NAMALWA (cell line): ENCODE measurements around the gene TTC17.
"Not testable (repeated sequence)": the region's sequence is repeated elsewhere in the genome, so short reads cannot be mapped to it uniquely, and the experiment has no call there.

Experiments used
- DNase-seq: peaks from one replicate; pipeline ENCODE4 v3.0.0-alpha.2; 2015; ENCODE audit warnings: low spot score

Gene TTC17

DNA sequence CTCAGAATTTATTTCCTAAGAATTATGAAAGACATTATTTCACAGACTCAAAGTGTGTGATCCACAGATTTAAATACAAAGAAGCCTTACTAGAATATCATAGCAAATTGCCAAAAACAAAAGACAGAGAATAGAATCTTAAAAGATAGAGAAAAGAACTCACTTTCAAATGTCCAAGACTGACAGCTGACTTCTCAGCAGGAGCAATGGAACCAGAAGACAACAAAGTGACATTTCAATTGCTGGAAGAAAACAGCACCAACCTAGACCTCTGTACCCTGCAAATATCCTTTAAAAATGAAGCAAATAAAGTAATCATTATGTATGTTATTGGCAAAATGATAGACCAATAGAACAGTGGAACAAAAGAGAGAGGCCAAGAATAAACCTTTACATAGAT lies 109.2 kb downstream of the TTC17 start:
- no peak for DNase-seq

- not testable (repeated sequence) for DNase-seq
Measured at GRCh38 chr11:43477491-43477890, 118.8 kb downstream of the TTC17 start.

DNA sequence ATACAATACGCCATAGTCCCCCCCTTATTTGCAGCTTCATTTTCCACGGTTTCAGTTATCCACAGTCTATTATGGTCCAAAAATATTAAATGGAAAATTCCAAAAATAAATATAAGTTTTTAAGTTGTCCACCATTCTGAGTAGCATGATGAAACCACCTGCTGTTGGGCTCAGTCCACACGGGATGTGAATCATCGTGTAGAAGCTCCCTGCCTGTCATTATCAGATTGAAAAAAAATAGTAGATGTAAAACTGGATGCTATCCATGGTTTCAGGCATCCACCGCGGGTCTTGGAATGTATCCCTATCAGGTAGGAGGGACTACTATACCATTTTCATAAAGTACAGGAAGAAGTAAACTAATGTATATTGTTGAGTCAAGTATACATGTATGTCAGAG lies 127.4 kb downstream of the TTC17 start:
- no peak for DNase-seq

DNA sequence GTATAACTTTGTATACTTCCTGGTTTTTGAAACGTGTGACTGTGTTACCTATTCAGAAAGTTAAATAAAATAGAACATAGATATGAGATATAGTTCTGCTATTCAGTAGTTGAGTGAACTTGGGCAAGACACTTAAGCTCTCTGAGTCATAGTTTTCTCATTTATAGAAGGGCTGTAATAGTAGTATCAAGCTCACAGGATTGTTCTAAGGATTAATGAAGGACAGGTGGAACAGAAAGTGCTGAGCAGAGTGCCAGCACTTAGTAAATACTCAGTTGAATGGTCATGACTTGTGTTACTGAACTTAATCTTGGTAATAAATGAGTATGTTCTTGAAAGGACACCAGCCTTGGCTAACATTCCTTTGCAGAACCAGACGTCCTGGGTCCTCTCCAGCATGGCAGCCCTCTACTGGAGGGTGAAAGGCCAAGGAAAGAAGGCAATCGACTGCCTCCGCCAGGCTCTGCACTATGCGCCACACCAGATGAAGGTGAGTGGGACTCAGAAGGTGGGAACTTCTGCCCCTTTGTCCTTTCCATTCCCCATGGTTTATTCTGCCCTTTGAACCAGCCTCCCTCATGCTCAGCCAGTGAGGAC lies 131.2 kb downstream of the TTC17 start:
- no peak for DNase-seq

GRCh38 chr11:43492701-43493100 lies 134.0 kb downstream of the TTC17 start:
- DNase-seq: no peak

- no peak for DNase-seq
Measured at GRCh38 chr11:43493431-43493830, 134.7 kb downstream of the TTC17 start.

DNA sequence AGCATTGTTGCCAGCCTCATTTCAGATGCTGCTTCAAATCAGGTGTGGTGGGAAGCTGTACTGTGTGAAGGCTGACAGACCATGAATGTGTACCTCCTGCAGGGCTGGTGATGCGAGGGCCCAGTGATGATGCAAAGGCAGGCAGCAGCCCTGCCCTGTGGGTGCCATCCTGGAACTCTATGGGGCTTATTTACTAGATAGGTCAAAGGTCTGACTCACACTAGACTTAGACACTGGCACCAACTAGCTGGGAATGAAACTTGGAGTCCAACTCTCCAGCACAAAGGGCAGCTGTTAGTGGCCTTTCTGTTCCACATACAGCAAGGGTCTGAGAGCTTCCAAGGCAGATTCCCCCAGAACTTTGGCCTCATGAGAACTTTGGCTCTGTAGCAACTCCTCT lies 138.4 kb downstream of the TTC17 start:
- DNase-seq: no peak

- no peak for DNase-seq
Measured at GRCh38 chr11:43498561-43498960, 139.8 kb downstream of the TTC17 start.

DNA sequence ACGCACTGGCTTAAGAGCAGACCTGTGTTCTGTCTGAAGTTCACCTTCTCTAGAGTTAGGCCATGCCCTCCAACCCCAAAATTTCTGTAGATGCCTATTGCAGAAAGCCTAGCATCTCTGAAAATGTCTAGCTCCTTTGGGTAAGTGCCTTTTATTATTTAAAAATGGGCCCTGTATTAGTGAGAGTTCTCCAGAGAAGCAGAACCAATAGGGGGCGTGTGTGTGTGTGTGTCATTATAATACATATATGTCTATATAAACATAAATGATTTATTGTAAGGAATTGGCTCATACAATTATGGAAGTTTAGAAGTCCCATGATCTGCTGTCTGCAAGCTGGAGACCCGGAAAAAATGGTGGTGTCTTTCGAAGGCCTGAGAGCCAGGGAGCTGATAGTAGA lies 144.7 kb downstream of the TTC17 start:
- DNase-seq: peak; percentile 29

- peak; percentile 11 for DNase-seq
Measured at GRCh38 chr11:43504316-43504950, 145.7 kb downstream of the TTC17 start.

- no peak for DNase-seq
Measured at GRCh38 chr11:43505171-43505570, 146.5 kb downstream of the TTC17 start.

DNA sequence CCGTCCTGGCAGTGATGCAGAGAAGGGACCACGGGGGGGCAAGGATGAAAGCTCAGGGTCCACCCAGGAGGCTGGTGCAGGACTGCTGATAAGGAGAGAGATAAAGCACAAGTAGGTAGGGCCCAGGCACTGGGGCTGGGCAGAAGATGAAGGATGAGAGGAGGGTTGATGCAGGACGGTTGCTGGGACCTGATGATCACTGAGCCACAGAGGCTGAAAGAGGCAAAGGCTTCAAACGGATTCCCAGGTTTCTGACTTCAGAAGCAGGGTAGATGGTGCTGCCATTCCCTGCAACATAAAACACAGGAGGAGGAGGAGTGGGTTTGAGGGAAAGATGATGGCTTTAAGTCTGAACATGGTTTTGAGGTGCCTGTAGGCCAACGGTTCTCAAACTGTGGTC lies 148.5 kb downstream of the TTC17 start:
- no peak for DNase-seq

DNA sequence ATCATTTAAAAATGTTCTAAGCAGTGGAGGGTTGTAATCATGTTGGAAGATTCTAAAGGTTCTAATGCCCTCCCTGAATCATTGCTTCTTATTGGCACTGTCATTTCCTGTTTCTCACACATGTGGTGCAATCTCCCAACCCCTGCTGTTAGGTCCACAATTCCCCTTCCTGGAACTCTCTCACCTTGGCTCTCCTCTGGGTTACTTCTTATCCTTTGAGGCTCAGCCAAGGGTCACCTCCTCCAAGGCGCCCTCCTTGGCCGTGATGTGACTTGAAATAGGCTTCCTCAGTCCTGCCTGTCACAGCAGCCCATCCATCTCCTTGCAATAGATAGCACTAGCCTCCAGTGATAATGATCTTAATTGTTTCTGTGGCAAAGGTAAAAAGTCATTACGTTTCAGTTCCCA lies 149.8 kb downstream of the TTC17 start:
- no peak for DNase-seq

DNA sequence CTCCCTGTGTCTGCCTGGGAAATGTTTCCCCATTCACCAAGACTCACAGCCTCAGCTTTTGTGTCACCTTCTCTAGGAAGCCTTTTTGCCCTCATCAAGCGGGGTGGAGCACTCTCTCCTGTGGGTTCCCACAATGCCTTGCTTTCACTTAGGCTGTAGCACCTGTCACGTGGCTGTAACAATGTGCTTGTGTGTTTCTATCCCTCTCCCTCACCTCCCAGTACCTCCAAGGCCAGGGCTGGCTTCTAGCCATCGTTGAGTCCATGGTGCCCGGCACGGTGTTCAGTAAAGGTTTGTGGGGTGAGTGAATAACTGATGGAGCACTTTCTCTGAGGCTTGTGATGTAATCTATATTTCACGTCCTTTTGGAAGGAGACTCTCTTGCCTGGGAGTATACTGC lies 153.2 kb downstream of the TTC17 start:
- no peak for DNase-seq

DNA sequence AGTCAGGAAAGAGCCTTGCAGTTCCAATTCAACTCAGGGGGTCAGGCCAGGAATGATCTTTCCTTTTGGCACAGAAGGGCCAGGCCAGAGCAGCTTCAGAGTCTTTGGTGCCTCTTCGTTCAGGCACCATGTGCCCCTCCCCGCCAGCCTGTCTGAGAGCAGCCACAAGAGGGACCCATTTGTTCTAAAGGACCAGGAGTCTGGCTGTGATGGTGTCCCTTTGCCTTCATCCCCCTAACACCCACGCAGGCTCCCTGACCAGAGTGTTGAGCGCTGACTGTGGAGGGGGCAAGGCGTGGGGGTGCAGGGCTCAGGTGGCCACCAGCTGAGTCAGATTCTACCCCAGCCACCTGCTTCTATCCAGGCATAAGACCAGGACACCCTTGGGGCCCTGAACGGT lies 156.4 kb downstream of the TTC17 start:
- peak; percentile 24 for DNase-seq

DNA sequence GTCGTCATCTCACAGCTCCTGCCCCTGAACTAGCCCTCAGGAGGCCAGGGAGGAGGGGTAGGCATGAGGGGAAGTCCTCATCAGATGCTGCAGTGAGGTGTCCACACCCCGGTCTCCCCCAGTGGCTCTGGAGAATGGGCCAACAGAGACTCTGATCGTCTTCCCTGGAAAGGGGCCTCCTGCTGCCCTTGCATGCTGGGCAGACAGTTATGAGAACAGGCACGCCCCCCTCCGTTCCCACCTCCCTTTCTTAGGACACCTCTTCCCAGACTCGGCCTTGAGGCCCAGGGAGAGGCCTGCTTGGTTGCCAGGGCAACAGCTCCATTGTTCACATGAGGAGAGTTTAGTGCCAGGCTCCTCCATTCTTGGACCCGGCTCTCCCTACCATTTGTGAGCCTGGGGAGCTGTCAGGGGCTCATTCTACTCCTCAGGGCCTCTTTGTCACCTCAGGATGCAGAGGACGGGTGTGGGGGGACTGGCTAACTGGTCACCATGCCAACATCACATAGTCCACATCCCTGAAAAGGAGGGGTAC lies 157.7 kb downstream of the TTC17 start:
- no peak for DNase-seq

DNA sequence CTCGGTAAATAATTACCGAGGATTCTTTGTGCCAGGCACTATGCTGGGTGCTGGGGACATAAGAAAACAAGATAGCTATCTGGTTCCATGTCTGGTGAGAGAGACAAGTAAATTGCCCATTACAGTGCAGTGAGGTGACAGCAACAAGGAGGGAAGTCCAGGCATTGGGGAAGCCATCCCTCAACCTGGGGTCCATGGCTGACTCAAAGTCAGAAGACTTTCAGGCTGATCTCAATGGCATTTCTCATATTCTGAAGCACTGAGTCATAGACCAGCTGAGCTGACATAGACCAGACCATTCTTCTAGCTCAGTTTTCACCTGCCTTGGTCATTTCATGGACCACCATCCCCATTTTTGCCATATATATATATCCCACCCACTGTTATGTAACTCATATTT lies 158.8 kb downstream of the TTC17 start:
- DNase-seq: no peak

DNA sequence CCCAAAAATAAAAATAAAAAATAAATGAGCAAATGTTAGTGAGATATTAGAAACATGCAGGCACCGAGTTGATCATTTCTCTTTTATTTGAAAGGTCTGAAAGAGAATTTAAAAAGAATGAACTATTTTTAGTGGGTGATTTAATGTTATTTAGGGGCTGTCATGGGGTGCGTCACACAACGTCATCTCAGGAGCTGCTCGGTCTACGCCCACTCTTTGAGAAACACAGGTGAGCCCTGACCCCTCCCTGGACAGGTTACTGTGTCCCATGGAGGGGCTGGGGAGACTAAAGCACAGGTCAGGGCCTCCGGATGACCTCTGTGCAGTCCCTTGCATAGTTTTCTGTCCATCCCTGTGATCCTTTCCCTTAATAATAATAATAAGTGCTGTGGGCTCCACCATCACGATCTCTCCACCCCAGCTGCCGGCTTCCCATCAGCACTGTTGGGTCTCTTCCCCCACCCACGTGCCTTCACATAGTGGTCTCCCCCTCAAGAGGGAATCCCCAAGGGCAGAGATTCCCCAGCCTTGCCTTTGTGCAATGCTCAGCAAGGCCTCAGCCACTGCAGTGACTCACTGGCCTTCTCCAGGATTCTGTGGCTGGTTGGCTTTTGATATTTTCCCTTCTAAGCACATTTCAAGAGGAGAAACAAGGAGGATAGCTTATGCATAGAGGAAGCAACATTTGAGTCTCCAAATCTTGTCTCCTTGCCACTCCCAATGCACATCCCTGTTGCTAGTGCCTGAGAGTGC lies 159.9 kb downstream of the TTC17 start:
- DNase-seq: no peak

DNA sequence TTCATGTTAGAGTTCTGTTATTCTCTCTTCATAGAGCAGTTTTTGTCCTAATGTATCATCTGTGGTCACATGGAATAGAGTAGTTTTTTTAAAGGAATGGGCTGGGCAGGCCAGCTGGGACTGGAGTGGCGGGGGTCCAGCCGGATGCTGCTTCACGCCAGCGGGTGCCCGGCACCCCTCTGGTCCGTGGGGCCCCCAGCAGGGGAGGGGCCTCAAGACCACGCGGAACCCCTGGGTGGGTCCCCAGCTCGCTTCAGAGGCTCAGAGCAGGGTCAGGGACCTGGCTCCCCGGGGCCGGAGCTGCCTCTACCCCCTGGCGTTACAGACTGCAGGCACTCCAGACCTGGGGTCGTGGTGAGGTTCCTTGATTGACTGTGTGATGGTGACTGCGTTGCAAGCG lies 162.8 kb downstream of the TTC17 start:
- DNase-seq: no peak

DNA sequence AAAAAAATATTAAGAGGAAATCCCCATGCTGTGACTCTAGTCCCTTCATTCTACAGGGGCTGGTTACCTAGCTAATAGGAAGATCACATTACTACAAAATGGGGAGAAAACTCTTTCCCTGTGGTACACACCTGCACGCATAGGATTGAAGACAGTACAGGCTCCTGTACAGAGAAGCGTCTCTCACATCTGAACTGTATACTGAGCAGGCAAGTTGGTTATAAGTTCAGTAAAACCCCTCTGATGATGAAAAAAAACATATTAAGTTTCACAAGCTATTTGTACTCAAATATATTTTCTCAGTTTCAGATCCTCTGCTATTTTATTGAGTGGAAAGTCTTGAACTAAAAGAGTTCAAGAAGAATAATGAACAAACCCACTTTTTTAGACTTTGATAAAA lies 164.9 kb downstream of the TTC17 start:
- DNase-seq: no peak

DNA sequence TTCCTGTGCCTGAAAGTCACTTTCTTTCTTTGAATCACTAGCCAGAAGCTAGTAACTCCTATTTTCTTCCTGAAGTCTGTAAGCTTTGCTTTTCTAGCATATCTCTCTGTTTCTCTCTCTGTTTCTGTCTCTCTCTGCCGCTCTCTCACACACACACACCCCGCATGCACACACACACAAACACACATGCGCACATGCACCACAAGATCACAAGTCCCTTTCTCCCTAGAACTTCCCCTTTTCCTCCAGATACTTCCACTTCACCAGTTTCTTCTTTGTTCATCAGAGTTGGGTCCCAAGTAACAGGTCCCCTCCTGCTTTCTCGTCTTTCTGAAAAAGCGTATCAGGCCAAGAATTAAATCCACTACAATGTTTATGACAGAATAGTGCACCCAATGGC lies 173.3 kb downstream of the TTC17 start:
- DNase-seq: no peak

DNA sequence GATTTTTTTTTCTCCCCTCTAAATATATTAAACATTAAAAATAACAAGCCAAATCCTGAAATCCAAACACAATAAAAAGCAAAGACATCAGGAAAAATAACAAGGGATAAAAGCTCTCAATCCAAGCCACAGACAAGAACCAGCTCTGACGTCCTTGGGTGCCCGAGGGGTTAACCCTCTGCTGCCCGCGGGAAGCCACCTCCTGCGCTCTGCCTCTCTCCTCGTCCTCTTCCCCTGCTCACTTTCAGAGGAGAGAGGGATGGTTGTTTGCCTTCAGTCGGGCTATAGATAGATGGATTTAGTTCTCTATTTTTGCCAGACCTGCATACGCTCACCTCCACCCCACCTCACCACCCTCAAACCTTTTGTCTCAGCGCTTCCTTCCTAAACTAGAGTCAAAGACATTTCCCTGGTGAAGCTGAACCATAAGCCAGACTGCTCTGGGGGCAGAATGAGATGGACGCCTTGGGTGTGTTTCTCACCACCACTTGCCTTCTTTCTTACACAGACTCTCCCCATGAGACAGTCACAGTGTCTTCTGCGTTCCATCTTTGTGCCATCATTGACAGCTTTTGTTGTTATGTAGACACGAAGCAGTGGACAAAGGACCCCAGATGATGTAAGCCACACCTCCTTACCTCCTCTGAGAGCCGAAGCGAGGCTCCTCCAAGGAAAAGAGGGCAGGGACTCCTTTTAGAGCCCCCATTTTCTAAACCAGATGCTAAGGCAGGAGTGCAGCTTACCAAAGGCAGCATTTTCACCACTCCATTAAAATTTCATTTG lies 179.3 kb downstream of the TTC17 start:
- DNase-seq: no peak

DNA sequence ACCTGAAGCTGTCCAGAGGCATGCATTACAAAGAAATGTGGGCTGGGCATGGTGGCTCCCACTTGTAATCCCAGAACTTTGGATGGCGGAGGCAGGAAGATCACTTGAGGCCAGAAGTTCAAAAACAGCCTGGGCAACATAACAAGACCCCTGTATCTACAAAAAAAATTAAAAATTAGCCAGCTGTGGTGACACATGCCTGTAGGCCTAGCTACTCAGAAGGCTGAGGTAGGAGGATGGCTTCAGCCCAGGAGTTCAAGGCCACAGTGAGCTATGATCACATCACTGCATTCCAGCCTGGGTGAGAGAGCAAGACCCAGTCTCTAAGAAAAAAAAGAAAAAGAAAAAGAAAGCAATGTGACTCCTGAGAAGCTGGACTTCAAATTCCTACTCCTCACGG lies 183.3 kb downstream of the TTC17 start:
- DNase-seq: no peak
